Psoas muscle (tissue), 8 donors: ENCODE measurements around the gene PIK3C2B. TPM values are rescaled to one million over a fixed set of nuclear protein-coding genes. Genes with fewer than 3 reads are reported as not detected.

Source experiments
- ATAC-seq, 4 donors: fragments of 200-7000 bp; cut with Tn5 transposase; one replicate each; pipeline ENCODE4 v1.9.1; 2020; ENCODE audit warnings: moderate library complexity in 3 of 4, mild to moderate bottlenecking in 2 of 4
- DNase-seq, 2 donors: peaks; one replicate each; pipeline ENCODE4 v3.0.0-alpha.2; 2020
- H3K27ac ChIP-seq: fragments of 200-600 bp; one replicate; pipeline ENCODE4 v1.8.0; 2022
- H3K27me3 ChIP-seq, 3 donors: fragments of 200-600 bp in 1 of 3; one replicate each; pipeline versions ENCODE4 v1.6.1 to v1.8.0; 2013 to 2022; ENCODE audit warnings: low read length in 2 of 3, mild to moderate bottlenecking in 2 of 3, moderate library complexity in 1 of 3; ENCODE audit not compliant: insufficient read depth in 3 of 3
- H3K36me3 ChIP-seq, 2 donors: fragments of 200-600 bp in 1 of 2; one replicate each; pipeline versions ENCODE4 v1.6.1 to v1.8.0; 2013 to 2022; ENCODE audit warnings: low read depth in 1 of 2, mild to moderate bottlenecking in 1 of 2, moderate library complexity in 1 of 2; ENCODE audit not compliant: insufficient read depth in 1 of 2
- H3K4me1 ChIP-seq: fragments of 200-600 bp; one replicate; pipeline ENCODE4 v1.8.0; 2022
- H3K4me3 ChIP-seq: fragments of 200-600 bp; one replicate; pipeline ENCODE4 v1.8.0; 2022; ENCODE audit warnings: mild to moderate bottlenecking
- H3K9me3 ChIP-seq: fragments of 200-600 bp; one replicate; pipeline ENCODE4 v1.8.0; 2022
- WGBS, 3 donors: extraction: QIAGEN DNeasy Blood & Tissue Kit; methylation state at CpG; one replicate each; pipeline versions ENCODE4 v1.1.6 to v1.1.7; 2013; 5-methylcytosine and 5-hydroxymethylcytosine counted together
- intact Hi-C, 2 donors: fragments of 100-400 bp; cut with DNase I; formaldehyde crosslinking; loops; one replicate each; pipeline versions ENCODE4 v1.11.0 to v1.14.2; 2022
- polyA plus RNA-seq, 3 donors: library from polyadenylated mRNA; stranded (reverse); fragments of 200-250 nt; gene quantifications; one replicate each; pipeline ENCODE4 v1.2.3, GENCODE V29; 2013
- total RNA-seq, 4 donors: library from RNA; stranded (reverse); fragmentation: NEBNext Ultra II Directional in 2 of 4; extraction: Animal tissue kit (Norgen Biotek cat#: 25700) in 2 of 4; gene quantifications; one replicate each; pipeline versions ENCODE4 v1.2.1 to v1.2.4, GENCODE V29; 2021 to 2023
- TF ChIP-seq, protein P1 (sequence below): fragments of 200-600 bp; IDR thresholded peaks from one replicate; pipeline ENCODE4 v1.8.0; 2022; ENCODE audit warnings: antibody characterized with exemption
- donor health status: healthy with polysubstance abuse.
- donor health status: DM: no; HTN: no; CAD: no; lungs with moderate emphysema.
- donor health status: Bipolar disorder and iron deficiency.
- donor health status: healthy.
- donor health status: DM: yes; HTN: yes; CAD: no.
- donor health status: DM: no; HTN: no; CAD: no.
- donor health status: DM: no; HTN: no; CAD: no.
- donor health status: DM: yes; HTN: yes; CAD: no.

PIK3C2B gene
- total and polyA plus RNA-seq, 7 donors, result 1.9 to 20.9 (median 8.2) TPM

DNA sequence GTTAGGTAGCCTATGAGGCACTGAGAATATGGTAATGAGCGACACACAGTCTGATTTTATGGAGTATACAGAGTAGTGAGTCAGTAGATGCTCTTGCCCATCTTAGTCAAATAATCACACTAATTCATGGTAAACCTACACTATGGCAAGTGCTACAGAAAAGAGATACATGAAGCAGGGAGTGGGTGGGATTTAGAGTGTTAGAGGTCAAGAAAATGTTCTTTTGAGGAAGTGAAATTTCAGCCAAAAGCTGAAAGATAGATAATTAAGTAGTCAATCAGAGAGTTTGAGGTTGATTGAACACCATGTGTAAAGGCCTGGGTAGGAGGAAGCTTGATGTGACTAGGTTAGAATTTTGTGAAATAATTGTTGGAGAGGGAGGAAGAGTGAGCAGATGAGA, 36.3 kb upstream of the PIK3C2B start:
- H3K36me3 ChIP-seq, result peaks cover 0 to 98% of the 10 kb centered on the region in 2 donors
- ATAC-seq (no peak), DNase-seq (no peak)
- H3K4me3 ChIP-seq, result no peak overlapping the region
- H3K9me3 ChIP-seq, result no peaks in the 10 kb centered on the region
- TF ChIP-seq, protein P1, sequence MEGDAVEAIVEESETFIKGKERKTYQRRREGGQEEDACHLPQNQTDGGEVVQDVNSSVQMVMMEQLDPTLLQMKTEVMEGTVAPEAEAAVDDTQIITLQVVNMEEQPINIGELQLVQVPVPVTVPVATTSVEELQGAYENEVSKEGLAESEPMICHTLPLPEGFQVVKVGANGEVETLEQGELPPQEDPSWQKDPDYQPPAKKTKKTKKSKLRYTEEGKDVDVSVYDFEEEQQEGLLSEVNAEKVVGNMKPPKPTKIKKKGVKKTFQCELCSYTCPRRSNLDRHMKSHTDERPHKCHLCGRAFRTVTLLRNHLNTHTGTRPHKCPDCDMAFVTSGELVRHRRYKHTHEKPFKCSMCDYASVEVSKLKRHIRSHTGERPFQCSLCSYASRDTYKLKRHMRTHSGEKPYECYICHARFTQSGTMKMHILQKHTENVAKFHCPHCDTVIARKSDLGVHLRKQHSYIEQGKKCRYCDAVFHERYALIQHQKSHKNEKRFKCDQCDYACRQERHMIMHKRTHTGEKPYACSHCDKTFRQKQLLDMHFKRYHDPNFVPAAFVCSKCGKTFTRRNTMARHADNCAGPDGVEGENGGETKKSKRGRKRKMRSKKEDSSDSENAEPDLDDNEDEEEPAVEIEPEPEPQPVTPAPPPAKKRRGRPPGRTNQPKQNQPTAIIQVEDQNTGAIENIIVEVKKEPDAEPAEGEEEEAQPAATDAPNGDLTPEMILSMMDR, result no peak
- H3K27me3 ChIP-seq, result no peaks in the 10 kb centered on the region
- 97 to 100% (median 97%) methylated on average over 1 of the region's 1 CpG for WGBS, 3 donors
- intact Hi-C loops, result loop anchor here in 1 of 2 donors (10.0 kb wide), 2 partner anchors 564 to 696 kb away; no protein-coding TSS in a partner anchor
- H3K27ac ChIP-seq, result no peak overlapping the region
- H3K4me1 ChIP-seq, result peaks cover 9% of the 10 kb centered on the region

DNA sequence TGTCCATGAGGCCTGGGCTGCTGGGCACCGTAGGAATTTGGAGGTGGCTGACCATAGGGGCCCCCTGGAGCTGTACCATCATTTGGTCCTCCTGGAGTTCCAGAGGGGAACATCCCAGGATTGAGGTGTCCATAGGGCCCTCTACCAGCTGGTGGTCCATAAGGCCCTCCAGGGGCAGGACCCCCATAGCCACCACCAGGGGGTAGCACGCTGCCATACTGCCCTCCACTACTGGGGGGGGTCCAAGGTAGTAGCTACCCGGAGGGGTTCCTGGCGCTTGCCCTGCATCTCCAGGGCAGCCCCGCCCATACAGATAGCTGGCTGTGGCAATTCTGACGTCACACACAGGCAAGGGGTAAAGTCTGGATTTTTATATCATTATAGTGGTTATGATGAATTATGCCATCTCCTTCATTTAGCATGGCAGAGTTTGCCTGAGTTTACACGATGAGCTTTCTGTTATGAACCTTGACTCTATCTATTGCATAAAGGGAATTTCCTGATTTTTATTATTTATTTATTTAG, 34.8 kb upstream of the PIK3C2B start:
- Histone ChIP-seq H3K9me3 (no peaks in the 10 kb centered on the region), H3K4me1 (peaks cover 14% of the 10 kb centered on the region), H3K4me3 (no peak overlapping the region), H3K27me3 (no peaks in the 10 kb centered on the region), H3K27ac (no peak overlapping the region), H3K36me3 (peaks cover 4 to 96% of the 10 kb centered on the region in 2 donors)
- intact Hi-C loops, result no loop called here
- ATAC-seq (no peak), DNase-seq (no peak)
- WGBS, 3 donors, result 87 to 90% (median 89%) methylated on average over 7 of the region's 7 CpGs
- TF ChIP-seq, protein P1, result no peak

DNA sequence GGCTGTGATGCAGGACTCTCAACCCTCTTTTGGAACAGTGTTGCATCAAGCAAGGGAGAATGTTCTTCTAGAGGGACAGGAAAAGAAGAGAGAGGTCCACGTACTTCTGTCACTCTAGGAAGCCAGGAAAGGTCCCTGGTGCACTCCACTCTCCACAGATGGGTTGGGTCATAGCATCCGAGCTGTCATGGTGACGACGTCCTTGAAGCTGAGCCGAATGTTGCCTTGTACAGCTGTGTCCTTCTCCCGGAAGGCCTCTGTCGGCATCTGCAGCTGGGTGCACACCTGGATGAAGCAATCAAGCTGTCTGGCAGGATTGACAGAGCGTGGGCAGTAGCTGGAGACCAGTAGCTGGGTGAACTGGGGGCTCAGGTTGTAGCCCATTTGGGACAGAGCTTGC, 34.1 kb upstream of the PIK3C2B start:
- TF ChIP-seq, protein P1, result no peak
- Histone ChIP-seq H3K36me3 (peaks cover 4 to 89% of the 10 kb centered on the region in 2 donors), H3K9me3 (no peaks in the 10 kb centered on the region), H3K4me3 (no peak overlapping the region), H3K27ac (peak overlapping the region; percentile 65), H3K4me1 (peaks cover 17% of the 10 kb centered on the region), H3K27me3 (no peaks in the 10 kb centered on the region)
- ATAC-seq (peak; percentile 9 to 25 (median 12)), DNase-seq (no peak)
- WGBS, 3 donors, result 60 to 76% (median 71%) methylated on average over 8 of the region's 8 CpGs
- intact Hi-C loops, result no loop called here

DNA sequence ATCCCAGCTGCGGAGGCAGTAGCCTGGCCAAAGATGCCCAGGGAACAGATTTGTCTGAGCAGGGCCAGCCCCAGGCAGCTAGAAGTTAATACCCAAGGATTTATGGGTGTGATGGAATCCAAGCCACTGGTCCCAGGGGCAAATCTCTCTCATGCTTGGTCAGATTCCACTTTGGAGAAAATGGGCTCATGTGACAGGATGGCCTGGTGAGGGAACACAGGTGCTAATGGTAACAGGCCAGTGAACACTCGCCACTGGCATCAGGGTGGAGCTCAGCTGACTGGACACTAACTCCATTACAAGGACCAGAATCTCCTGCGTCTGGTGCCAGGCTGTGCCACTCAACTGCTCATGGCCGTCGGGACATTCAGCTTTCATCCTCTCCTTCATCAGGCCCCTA, 33.6 kb upstream of the PIK3C2B start:
- peaks cover 17% of the 10 kb centered on the region for H3K4me1 ChIP-seq
- intact Hi-C loops, result no loop called here
- DNase-seq, result peak in 1 of 2 donors; percentile 78
- H3K9me3 ChIP-seq, result no peaks in the 10 kb centered on the region
- peak overlapping the region; percentile 65 for H3K27ac ChIP-seq
- H3K4me3 ChIP-seq, result no peak overlapping the region
- no peaks in the 10 kb centered on the region for H3K27me3 ChIP-seq
- H3K36me3 ChIP-seq, result peaks cover 4 to 85% of the 10 kb centered on the region in 2 donors
- TF ChIP-seq, protein P1, result no peak
- peak; percentile 89 to 94 (median 92) for ATAC-seq
- 31 to 48% (median 35%) methylated on average over 5 of the region's 5 CpGs for WGBS, 3 donors

DNA sequence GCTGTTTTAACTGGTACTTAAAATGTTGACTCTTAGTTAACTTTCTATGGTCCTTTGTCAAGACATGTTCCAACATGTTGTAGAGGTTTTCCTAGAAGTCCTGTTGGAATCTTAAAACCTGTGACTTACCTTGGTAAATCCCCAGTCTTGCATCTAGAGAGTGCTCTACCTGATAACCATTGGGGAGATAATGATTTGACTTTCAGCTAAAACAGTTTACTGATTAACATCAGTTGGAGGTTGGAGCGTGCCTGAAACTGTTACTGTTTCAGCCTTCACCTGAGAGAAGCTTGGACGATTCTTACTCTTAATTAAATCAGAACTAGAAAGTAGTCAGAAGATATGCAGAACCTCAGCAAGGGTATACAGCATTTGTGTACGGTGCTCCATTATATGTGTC, 30.4 kb upstream of the PIK3C2B start:
- TF ChIP-seq, protein P1, result no peak
- 89 to 93% (median 92%) methylated on average over 3 of the region's 3 CpGs for WGBS, 3 donors
- Histone ChIP-seq H3K4me3 (no peak overlapping the region), H3K27ac (no peak overlapping the region), H3K4me1 (peaks cover 37% of the 10 kb centered on the region), H3K36me3 (peaks cover 4 to 52% of the 10 kb centered on the region in 2 donors), H3K9me3 (no peaks in the 10 kb centered on the region), H3K27me3 (no peaks in the 10 kb centered on the region)
- intact Hi-C loops, result no loop called here
- ATAC-seq, result no peak
- DNase-seq, result no peak
